ENCODE data around the gene PSMB10.
"Not testable (repeated sequence)": the region's sequence is repeated elsewhere in the genome, so short reads cannot be mapped to it uniquely, and the experiment has no call there.

The PSMB10 gene

DNA sequence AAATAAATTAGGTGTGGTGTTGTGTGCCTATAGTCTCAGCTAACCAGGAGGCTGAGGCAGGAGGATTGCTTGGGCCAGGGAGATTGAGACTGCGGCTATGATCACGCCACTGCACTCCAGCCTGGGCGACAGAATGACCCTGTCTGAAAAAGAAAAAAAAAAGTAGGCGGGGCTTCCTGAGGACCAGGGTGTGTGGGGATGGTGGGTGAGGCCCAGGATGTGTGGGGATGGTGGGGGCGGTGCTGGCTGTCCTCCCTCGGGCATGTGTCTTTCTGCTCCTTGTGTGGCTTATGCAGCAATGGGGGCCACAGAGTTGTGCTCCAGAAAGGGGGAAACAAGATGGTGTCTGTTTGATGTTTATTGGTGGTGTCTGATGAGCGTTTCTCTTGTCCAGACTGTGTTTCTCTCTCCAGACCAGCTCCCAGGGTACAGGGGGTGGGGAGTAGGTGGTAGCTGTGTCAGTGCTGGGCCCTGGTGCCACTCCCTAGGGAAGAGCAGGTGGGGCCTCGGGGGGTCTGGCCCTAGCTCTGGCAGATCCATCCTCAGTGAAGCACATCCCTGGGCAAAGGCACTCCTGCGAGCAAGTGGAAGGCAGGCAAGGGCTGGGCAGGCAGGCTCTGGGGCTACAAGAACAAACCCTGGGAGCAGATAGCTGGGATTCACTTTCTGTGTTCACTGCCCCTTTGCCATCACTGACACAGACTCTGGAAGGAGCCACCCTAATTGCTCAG is 5.0 kb upstream of the PSMB10 start:
- no peak for DNase-seq

DNA sequence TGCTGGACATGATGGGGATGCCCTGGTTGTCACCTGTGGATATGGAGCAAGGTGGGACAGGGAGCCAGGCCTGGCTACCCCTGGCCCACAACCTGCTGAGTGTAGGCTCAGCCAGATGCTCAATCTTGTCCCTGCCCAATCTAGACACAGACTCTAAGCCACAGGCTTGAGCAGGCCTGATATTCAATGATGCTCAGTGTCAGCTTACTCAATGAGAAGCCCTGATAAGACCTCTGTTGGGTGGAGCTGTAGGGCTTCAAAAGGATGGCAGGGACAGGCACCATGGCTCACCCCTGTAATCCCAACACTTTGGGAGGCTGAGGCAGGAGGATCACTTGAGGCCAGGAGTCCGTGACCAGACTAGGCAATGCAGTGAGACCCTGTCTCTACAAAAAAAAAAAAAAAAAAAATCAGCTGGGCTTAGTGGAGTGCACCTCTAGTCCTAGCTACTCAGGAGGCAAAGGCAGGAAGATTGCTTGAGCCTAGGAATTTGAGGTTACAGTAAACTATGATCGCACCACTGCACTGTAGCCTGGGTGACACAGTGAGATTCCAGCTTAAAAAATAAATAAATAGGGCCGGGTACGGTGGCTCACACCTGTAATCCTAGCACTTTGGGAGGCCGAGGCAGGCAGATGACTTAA is 3.9 kb upstream of the PSMB10 start:
- DNase-seq: no peak

DNA sequence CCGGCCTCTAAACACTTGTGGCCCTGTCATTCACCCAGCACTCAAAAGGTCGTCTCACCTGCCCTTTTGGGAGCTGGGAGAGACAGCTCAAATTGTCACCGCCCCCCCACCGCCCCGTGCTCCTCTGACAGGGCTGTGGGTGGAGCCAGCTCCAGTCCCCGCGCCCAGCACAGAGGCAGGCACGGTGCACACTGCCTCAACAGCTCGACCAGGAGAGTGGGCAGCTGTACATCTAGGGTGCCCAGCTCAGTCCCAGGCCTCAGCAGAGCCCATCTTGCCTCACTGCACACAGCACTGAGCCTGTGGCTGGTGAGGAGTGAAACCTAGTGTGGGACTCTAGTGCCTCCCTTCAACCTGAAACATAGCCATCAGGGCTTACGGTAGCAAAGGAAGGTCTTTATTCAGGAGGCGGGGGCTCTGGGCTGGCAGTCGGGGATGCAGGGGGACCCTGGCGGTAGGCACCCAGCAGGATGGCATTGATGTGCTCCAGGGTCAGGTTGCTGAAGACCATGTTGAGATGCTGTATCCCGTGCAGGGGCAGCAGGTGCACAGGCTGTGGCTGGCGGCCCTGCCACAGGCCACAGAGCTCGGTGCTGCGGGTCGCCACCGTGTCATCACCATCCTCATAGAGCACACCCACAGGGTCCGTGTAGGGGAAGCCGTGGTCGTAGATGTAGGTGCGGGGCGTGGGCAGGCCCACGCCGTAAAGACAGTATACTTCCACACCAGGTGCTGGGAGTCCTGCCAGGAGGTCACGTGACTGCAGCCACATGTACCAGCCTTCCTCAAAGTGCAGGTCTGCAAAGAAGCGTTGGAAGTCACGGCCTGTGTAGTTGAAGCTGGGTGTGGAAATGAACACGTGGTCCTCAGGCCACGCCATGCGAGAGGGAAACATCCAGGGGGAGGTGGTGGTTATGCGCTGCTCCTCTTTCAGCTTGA is 3.1 kb upstream of the PSMB10 start:
- DNase-seq: no peak

DNA sequence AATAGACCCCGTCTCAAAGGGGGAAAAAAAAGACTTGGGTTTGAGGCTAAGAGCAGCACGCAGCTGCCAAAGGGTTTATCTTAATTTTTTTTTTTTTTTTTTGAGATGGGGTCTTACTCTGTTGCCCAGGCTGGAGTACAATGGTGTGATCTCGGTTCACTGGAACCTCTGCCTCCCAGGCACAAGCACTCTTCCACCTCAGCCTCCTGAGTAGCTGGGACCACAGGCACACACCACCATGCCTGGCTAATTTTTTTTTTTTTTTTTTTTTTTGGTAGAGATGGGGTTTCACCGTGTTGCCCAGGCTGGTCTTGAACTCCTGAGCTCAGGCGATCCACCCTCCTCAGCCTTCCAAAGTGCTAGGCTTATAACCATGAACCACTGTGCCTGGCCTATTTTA is 1.1 kb upstream of the PSMB10 start:
- DNase-seq: not testable (repeated sequence)

DNA sequence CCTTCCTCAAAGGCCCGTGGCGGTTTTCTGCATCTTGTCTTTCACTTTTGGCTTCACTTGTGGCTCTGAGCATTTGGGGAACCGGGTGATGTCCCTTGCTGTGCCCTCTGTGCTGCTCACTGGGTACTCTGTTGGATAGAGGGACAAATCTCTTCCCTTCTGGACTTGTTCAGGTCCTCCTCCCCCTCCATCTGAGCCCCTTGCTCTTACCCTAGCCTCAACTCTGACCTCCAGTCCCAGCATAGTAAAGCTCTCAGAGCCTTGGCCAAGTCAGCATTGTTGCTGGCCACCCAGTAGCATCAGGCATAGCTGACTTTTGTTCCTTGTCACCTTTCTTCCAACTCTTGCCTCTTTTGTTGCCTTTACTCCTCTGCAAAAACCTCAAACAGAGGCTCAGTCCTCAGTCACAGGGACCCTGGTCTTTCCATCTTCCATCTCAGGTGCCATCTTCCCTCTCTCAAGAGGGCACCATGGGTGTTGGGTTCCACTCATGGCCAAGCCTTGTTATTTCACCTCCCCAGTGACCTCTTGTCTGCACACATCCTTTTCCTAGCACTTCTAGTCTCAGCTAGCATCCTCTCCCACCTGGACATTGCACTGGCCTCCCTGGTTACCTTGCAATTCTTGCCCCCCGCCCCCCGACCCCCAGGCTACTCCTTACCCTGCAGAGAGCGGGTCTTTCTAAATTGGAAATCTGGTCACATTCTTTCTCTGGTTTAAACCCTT is 393 bp upstream of the PSMB10 start:
- no peak for DNase-seq

DNA sequence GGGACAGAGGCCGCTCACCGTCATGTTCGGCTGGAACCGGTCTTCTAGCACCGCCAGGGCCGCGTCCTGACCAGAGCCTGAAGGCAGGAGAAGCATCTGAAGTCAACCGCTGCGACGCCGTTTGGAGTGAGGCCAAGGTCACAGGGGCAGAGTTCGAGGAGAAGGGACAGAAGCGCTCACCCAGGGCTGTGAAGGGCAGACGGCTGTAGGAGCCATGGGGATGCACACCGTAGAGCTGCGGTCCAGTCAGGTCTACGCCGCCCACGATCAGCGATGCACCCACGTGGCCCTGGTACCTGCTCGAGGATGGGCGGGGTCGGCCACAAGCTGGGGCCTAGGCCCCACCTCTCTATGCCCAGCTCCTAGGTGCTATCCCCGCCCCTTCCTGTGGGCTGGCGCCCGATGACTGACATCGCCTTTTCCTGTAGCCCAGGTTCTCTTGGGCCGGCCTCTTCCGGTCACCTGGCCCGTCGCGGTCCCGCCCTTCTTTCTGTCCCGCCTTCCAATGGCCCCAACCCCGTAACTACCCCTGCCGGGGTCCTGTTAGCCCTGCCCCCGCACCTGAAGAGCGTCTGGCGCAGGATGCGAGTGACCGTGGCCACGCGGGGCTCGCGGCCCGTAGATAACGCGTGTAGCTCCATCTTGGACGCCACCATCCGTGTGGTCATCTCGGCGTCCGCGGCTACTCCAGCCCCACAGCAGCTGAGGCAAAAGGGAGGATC is 1.1 kb downstream of the PSMB10 start:
- DNase-seq: peak; percentile 90

DNA sequence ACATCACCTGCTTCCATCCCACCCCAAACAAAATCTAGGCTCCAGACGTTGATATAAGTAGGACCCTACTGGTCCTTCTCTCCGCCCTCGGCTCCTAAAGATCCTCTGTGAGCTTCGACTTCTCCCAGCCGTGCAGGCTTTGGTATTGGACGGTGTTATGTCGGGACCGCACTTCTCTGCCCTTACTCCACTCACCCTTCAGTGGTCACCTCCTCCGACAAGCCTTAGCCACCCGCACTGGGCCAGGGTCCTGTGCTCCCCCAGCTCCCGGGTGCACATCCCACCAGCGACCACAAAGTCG is 1.6 kb downstream of the PSMB10 start:
- no peak for DNase-seq

DNA sequence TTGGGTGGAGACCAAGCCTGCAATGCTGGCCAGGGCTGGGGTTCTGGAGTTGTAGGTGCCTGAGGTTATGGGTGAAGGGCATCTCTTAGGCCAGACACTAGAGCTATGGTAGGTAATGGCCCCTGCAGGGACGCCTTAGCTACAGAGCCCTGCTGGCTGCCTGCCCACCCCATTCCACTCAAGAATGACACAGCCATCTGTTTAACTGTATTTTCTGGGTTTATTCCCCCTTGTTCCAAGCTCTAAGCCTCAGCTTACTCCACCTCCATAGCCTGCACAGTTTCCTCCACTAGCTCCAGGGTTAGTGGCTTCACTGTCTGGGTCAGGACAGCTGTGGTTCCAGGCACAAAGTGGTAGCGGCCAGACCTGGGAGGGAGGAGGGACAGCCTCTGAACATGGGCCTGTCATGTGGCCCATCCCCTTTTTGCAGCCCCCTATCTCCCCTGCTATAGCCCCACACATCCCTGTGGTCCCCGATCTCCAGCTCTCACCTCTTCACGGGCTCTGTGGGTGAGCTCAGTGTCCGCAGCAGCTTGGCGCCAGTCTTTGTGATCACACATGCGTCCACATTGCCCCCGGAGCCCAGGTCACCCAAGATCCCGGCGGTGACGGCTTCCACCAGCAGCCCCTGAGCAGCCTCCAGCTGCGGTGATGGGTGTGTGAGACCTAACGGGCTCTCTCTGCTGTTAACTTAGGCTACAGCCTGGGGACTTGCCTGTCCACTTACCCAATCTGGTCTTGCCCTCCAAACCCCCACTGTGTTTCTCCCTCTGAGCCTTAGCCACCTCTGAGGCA is 2.1 kb downstream of the PSMB10 start:
- DNase-seq: no peak

DNA sequence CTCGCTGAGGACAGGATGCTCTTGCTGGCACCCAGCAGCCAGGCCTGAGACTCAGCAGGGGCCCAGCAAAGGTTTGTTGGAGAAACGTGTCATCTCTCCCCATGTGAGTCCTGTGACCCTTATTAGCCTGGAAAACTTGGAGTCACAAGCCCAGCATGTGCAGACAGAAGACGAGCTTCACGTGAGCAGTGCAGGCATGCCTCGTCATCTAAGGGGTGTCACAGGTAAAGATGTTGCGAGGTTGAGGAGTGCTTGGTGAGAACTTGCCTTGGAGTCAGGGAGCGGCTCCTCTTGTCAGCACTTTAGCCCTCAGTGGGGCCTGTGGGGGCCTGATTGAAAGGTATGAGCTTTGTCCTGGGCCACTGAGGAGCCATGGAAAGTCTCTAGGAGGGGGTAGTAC is 2.8 kb downstream of the PSMB10 start:
- DNase-seq: no peak

DNA sequence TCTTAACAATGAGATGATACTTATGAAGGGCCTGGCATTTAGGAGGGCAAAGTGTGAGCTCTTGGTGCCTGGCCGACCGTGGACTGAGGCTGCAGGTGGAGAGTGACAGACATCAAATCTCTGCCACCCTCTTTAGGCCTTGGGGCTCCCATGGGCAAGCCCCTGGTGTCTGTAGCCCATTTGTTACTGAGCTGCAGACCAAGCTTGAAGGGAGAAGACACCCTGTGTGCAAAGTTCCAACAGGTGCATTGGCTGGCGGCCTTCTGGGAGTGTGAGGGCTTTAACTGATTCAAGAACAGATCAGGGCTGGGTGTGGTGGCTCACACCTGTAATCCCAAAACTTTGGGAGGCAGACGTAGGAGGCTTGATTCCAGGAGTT is 4.2 kb downstream of the PSMB10 start:
- DNase-seq: no peak

DNA sequence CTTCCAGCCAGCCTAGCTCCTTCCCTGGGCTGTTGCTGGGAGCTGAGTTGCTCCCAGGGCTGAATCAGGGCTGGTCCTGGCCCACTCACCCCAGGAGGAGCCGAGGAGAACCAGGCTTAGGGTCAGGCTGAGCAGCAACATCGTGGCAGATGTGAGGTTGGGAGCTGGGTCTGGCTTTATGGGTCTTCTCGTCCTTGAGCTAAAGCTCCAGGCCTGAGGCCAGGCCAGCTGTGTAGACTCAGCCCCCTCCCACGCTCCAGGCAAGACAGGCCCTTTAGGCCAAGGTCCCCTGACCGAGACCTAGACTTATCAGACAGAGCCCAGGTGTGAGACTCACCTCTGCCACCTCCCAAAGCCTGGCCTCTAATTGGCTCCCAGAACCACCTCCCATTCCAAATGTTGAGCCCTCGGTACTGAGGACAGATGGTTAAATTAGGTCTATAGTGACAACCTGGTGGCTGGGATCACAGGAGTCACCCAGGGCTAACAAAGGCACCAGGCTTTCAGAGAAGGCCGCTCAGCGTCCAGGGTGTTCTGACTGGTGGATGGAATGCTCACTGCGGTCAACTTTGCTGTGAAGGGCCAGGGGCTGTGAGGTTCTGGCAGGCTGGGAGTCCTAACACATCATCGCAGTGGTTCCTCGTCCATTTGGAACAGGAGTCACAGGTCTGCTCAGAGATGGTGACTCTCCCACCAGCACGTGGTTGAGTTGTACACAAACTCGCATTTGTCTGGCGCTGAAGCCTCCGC is 4.8 kb downstream of the PSMB10 start, which contains the start of gene CTRL:
Gene CTRL, minus strand, starts transcription at position 151 of the 750 bp plus-strand sequence. Its CDS starts 10 bp downstream, at position 141.
- no peak for DNase-seq

DNA sequence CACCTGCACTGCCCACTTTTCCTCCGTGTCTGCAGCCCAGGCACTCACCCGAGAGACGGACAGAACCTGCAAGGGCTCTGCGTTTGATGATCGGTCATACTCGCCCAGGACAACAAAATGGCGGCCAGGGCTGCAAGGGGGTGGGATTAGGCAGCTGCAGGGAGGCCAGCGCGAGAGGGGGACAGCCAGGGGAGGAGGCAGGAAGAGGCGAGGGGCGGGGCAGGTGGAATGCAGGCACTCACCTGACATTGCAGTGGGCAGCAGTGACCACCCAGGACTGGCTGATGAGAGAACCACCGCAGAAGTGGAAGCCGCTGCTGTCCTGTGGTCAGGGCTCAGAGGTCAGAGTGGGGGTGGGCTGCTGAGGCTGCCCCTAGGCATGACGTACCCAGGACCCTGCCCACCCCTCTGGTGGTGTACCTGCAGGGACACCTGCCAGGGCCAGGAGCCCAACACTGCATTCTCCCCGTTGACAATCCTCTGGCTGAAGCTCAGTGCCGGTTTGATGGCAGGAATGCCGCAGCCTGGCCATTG is 5.9 kb downstream of the PSMB10 start:
- DNase-seq: no peak

DNA sequence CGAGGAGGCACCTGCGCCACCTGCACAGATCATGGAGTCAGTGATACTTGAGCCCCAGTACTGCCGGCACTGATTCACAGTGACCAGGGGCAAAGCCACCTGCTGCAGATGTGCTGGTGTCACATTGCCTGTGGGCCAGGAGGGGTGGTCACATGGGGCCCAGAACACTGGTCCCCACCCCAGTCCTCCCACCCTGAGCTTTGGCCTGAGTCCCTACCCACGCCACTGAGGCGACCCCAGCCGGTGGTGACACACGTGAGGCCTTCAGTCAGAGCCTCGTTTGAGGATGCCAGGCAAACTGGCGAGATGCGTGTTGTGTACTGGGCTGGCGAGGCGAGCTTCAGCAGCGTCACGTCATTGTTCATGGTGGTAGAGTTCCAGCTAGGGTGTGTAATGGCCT is 6.5 kb downstream of the PSMB10 start:
- no peak for DNase-seq

DNA sequence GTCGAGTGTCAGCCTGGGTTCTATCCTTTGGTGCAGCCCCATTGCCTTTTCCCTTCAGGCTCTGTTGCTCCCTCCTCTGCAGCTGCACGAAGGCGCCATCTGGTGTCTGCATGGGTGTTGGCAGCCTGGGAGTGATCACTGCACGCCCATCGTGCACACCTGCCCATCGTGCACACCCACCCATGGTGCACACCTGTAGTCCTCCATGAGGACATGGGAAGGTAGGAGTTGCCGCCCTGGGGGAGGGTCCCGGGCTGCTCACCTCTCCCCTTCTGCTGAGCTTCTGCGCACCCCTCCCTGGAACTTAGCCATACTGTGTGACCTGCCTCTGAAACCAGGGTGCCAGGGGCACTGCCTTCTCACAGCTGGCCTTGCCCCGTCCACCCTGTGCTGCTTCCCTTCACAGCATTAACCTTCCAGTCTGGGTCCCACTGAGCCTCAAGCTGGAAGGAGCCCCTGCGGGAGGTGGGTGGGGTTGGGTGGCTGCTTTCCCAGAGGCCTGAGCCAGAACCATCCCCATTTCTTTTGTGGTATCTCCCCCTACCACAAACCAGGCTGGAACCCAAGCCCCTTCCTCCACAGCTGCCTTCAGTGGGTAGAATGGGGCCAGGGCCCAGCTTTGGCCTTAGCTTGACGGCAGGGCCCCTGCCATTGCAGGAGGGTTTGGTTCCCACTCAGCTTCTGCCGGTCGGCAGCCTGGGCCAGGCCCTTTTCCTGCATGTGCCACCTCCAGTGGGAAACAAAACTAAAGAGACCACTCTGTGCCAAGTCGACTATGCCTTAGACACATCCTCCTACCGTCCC is 7.9 kb downstream of the PSMB10 start:
- DNase-seq: peak; percentile 34

DNA sequence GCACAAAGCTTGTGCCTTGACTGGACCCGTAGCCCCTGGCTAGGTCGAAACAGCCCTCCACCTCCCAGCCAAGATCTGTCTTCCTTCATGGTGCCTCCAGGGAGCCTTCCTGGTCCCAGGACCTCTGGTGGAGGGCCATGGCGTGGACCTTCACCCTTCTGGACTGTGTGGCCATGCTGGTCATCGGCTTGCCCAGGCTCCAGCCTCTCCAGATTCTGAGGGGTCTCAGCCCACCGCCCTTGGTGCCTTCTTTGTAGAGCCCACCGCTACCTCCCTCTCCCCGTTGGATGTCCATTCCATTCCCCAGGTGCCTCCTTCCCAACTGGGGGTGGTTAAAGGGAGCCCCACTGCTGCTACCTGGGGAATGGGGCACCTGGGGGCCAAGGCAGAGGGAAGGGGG is 8.5 kb downstream of the PSMB10 start:
- DNase-seq: no peak

DNA sequence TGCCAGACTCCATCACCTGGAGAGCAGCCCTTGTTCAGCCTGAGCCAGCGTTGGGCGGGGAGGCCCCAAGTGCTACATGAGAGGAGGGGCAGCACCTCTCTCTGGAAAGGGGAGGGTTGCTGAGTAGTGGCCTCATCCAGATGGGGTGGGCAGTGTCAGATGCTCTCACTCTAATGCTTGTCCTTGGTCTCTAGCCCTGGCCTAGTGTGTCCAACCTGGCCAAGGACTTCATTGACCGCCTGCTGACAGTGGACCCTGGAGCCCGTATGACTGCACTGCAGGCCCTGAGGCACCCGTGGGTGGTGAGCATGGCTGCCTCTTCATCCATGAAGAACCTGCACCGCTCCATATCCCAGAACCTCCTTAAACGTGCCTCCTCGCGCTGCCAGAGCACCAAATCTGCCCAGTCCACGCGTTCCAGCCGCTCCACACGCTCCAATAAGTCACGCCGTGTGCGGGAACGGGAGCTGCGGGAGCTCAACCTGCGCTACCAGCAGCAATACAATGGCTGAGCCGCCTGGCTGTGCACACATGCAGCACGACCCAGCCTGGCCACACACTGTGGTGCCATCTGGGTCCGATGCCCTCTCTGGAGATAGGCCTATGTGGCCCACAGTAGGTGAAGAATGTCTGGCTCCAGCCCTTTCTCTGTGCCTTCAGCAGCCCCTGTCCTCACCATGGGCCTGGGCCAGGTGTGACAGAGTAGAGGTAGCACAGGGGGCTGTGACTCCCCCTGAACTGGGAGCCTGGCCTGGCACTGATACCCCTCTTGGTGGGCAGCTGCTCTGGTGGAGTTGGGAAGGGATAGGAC is 9.3 kb downstream of the PSMB10 start:
- no peak for DNase-seq

DNA sequence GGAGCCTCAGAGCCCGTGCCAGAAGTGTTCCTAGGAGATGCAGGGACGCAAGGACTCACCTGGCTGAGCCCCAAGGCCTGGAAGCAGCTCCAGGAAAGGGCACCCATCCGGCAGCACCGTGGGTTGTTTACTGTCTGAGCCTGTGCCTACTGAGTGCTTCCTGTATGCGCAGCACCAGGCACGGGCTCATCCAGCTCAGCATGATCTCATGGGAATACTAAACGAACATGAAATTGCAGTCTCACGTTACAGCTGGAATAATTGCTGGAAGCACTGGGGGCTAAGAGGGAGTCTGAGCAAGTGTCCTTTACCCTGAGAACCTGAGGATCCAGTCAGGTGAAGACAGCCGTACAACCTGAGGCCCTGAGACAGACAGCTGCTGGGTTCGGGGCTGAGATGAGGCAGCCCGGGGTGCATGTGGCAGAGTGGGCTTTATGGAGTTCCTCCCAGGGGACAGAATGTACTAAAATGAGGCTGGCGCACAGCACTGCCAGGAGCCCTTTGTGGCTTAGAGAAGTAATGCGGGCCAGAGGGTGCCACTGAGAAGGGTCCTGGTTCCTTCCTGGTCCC is 10.4 kb downstream of the PSMB10 start:
- DNase-seq: peak; percentile 51

DNA sequence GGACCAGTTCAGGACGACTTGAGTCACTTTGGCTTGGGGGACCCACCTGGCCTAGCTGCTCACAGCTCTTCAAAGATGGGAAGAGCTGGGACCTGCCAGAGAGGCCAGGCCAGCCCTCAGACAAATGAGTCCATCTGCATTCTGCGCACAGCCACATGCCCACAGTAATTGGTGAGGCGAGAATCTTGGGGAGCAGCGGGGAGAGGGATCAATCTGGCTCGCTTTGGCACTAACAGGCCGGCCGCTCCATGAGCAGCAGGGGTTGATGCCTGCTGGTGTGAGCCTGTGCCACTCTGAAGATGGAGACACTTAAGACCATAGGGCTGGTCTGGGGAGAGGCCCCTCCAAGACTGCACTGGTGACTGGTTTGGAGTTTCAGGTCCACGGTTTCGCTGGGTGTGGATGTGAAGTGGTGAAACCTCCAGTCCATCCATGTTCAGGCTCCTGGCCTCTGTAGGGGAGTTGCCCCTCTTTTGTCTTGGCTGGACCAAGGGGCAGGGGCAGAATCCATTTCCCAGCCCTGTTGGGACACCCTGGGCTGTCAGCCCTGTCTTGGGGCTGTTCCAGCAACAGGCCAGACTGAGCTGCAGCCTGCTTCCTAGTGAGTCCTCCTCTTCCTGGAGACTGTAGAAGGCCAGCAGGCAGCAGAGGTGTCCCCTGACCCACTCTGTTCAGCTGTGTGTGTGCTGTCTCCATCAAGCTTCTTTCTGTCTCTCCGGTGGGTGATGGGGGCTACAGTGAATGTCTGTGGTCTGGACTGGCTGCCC is 12.3 kb downstream of the PSMB10 start:
- DNase-seq: no peak
